ENCODE data around the gene BCL2L15.

BCL2L15 gene

DNA sequence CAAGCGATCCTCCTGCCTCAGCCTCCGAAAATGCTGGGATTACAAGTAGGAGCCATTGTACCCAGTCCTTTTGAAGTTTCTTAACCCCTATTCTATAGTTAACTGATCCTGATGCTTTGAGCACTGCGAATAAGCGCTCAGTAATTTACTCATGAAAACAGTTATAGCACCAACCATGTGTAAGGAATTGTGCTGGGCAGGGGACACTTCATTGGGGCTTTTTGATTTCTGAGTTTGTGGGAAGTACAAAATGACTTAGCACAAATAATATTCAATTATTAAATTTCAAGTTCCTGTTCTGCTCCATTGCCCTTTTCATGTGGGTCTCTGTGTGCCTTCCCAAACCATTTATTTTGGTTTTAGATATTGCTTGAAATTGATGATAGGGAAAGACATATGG lies 35.6 kb upstream of the BCL2L15 start:
- Histone ChIP-seq H3K27me3 (ENCODE audit: control insufficient read depth, low read length) (peaks cover 11% of the 10 kb centered on the region; the same call in 1 of the 2 replicates), H3K4me1 (ENCODE audit: control insufficient read depth, low read length) (peaks cover 12% of the 10 kb centered on the region), H3K36me3 (ENCODE audit: control insufficient read depth, low read length) (no peaks in the 10 kb centered on the region), H4K20me1 (ENCODE audit: control insufficient read depth, insufficient read depth, low read depth, low read length) (no peaks in the 10 kb centered on the region), H3K4me3 (ENCODE audit: low read length) (no peak overlapping the region), H3K79me2 (ENCODE audit: control insufficient read depth, low read length) (no peaks in the 10 kb centered on the region), H3K4me2 (ENCODE audit: low read length) (no peak overlapping the region), H3K9me3 (ENCODE audit: control insufficient read depth, insufficient read depth, low read length) (no peaks in the 10 kb centered on the region), H3F3A (ENCODE audit: control insufficient read depth, insufficient read depth) (peaks cover 7% of the 10 kb centered on the region), H3K9me2 (replicated peaks; ENCODE audit: control insufficient read depth, low read length) (no peaks in the 10 kb centered on the region), H3K27ac (ENCODE audit: low read depth, low read length) (no peak overlapping the region)
- TF ChIP-seq, protein P1, sequence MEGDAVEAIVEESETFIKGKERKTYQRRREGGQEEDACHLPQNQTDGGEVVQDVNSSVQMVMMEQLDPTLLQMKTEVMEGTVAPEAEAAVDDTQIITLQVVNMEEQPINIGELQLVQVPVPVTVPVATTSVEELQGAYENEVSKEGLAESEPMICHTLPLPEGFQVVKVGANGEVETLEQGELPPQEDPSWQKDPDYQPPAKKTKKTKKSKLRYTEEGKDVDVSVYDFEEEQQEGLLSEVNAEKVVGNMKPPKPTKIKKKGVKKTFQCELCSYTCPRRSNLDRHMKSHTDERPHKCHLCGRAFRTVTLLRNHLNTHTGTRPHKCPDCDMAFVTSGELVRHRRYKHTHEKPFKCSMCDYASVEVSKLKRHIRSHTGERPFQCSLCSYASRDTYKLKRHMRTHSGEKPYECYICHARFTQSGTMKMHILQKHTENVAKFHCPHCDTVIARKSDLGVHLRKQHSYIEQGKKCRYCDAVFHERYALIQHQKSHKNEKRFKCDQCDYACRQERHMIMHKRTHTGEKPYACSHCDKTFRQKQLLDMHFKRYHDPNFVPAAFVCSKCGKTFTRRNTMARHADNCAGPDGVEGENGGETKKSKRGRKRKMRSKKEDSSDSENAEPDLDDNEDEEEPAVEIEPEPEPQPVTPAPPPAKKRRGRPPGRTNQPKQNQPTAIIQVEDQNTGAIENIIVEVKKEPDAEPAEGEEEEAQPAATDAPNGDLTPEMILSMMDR (IDR thresholded peaks at IDR 0.05; ENCODE audit: low read depth, low read length, poor library complexity, severe bottlenecking): no peak
- TF ChIP-seq EZH2phosphoT487 (IDR thresholded peaks at IDR 0.05; ENCODE audit: borderline replicate concordance, low read length): no peak

DNA sequence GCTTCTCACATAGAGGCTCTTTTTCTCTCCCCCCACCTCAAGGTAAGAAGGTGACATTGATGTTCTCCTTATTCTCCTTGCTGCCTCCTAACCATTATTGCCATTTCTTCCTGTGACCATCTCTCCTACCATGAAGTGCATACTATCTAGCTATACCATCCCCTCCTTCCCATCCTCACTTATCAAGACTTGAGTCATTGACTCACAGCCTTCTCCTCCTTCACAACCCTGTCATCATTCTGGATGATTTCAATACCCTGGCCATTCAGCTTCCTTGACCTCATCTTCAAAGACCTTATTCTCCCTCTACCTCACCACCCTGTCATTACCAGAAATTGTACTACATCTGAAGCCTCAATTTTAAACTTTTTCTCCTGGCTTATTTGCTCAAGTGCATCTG lies 30.9 kb upstream of the BCL2L15 start:
- Histone ChIP-seq H3K27ac (ENCODE audit: low read depth, low read length) (no peak overlapping the region), H4K20me1 (ENCODE audit: control insufficient read depth, insufficient read depth, low read depth, low read length) (no peaks in the 10 kb centered on the region), H3K9me3 (ENCODE audit: control insufficient read depth, insufficient read depth, low read length) (no peaks in the 10 kb centered on the region), H3K36me3 (ENCODE audit: control insufficient read depth, low read length) (peaks cover 17% of the 10 kb centered on the region), H3F3A (ENCODE audit: control insufficient read depth, insufficient read depth) (peaks cover 3% of the 10 kb centered on the region; the same call in 1 of the 2 replicates), H3K79me2 (ENCODE audit: control insufficient read depth, low read length) (peaks cover 7% of the 10 kb centered on the region), H3K9me2 (replicated peaks; ENCODE audit: control insufficient read depth, low read length) (no peaks in the 10 kb centered on the region), H3K27me3 (ENCODE audit: control insufficient read depth, low read length) (peaks cover 7% of the 10 kb centered on the region; the same call in 1 of the 2 replicates), H3K4me1 (ENCODE audit: control insufficient read depth, low read length) (peaks cover 8% of the 10 kb centered on the region), H3K4me3 (ENCODE audit: low read length) (no peak overlapping the region), H3K4me2 (ENCODE audit: low read length) (no peak overlapping the region)
- TF ChIP-seq, protein P1 (IDR thresholded peaks at IDR 0.05; ENCODE audit: low read depth, low read length, poor library complexity, severe bottlenecking): no peak
- no peak for TF ChIP-seq EZH2phosphoT487 (IDR thresholded peaks at IDR 0.05; ENCODE audit: borderline replicate concordance, low read length)

DNA sequence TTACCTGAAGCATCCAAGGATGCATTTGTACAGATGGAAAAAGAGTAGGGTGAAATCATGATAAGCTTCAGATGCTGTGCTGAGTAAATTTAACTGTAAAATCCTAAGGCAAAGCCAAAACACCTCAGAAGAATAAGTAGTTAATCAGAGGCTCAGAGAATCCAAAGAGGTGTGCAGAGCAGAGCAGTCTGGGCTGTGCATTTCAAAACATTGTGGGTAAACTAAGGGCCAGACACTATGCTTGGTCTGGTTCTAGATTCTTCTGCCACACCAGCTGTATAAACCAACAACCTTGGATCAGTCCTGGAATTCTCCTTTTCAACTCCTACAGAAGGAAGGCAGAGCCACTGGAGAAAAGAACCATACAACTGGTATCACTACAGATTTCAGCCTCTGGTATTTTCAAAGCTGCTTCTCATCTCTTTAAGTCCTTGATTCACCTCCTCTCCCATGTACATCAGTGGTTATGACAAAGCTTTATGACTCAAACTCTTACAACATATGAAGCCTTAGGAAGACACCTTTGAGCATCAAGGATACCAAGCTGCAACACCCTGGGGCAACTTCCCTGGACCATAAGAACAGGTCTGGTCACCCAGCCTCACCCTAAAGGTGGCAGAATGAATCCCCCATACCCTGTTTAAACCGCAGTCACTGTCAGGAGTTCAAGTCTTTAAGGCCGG lies 30.2 kb upstream of the BCL2L15 start:
- H3K27ac ChIP-seq (ENCODE audit: low read depth, low read length): no peak overlapping the region
- peaks cover 11% of the 10 kb centered on the region for H3K79me2 ChIP-seq (ENCODE audit: control insufficient read depth, low read length)
- H4K20me1 ChIP-seq (ENCODE audit: control insufficient read depth, insufficient read depth, low read depth, low read length): no peaks in the 10 kb centered on the region
- no peak for TF ChIP-seq EZH2phosphoT487 (IDR thresholded peaks at IDR 0.05; ENCODE audit: borderline replicate concordance, low read length)
- TF ChIP-seq, protein P1 (IDR thresholded peaks at IDR 0.05; ENCODE audit: low read depth, low read length, poor library complexity, severe bottlenecking): no peak
- no peaks in the 10 kb centered on the region for H3K9me2 ChIP-seq (replicated peaks; ENCODE audit: control insufficient read depth, low read length)
- H3K4me3 ChIP-seq (ENCODE audit: low read length): no peak overlapping the region
- peaks cover 1% of the 10 kb centered on the region; the same call in 1 of the 2 replicates for H3K27me3 ChIP-seq (ENCODE audit: control insufficient read depth, low read length)
- peaks cover 3% of the 10 kb centered on the region; the same call in 1 of the 2 replicates for H3F3A ChIP-seq (ENCODE audit: control insufficient read depth, insufficient read depth)
- no peak overlapping the region for H3K4me2 ChIP-seq (ENCODE audit: low read length)
- peaks cover 24% of the 10 kb centered on the region for H3K36me3 ChIP-seq (ENCODE audit: control insufficient read depth, low read length)
- H3K4me1 ChIP-seq (ENCODE audit: control insufficient read depth, low read length): peaks cover 8% of the 10 kb centered on the region
- H3K9me3 ChIP-seq (ENCODE audit: control insufficient read depth, insufficient read depth, low read length): no peaks in the 10 kb centered on the region
